ENCODE data around the gene KIAA0040.
A peak's percentile ranks its signal among the peaks of the same experiment; 100 is the strongest.

KIAA0040 gene

DNA sequence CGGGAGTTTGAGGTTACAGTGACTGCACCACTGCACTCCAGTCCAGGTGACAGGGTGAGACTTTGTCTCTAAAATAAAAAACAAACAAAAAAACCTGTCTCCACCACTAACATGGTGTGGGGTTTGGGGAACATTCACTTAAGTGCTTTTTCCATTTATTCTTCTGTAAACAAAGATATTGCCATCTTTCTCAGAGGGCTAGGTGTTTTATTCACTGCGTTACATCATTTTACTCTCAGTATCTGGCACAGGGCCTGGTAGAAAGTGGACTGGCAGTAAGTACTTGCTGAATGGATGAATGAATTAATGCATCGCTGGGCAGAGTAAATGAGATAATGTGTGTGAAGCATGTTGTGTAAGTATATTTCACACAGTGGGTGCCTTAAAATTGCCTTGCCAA is 20.1 kb downstream of the KIAA0040 start:
- DNase-seq (ENCODE audit: insufficient read length, low spot score): no peak
- FAIRE-seq: no peak

DNA sequence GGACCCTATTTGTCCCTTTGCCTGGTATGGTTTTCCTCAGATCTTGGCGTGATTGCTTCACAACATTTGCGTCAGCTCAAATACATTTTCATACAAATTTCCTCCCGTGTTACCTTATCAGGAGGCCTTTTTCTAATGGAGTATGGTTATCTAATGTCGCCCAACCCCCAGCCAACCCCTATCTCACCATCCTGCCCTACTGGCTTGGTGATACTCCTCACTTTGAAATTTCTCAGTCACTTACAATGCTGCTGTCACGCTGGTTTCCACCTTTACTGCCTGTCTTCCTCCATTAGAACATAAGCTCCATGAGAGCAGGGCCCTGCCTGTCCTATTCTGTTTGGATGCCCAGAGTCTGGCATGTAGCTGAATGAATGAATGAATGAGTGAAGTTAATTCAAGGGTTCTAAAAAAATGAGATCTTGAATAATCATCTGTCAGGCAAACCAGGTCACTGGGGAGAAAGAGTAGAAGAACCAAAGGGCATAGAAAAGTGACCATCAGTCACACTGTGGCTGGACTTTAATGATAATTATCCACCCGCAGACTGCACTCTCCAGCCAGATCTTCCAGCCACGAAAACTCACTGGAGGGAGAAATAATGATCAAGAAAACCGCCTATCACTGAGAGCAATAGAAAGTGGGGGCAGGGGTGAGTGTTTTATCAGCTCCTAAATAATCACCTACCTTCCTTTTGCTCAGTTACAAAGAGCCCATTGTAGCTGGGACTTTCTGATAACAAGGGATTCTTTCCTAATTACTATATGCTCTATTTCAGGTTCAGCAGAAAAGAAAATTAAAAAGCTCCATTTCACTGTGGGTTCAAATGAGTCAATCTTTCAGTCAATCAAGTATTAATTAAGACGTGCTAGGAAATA is 21.3 kb downstream of the KIAA0040 start:
- FAIRE-seq (no peak), DNase-seq (ENCODE audit: insufficient read length, low spot score) (no peak)

DNA sequence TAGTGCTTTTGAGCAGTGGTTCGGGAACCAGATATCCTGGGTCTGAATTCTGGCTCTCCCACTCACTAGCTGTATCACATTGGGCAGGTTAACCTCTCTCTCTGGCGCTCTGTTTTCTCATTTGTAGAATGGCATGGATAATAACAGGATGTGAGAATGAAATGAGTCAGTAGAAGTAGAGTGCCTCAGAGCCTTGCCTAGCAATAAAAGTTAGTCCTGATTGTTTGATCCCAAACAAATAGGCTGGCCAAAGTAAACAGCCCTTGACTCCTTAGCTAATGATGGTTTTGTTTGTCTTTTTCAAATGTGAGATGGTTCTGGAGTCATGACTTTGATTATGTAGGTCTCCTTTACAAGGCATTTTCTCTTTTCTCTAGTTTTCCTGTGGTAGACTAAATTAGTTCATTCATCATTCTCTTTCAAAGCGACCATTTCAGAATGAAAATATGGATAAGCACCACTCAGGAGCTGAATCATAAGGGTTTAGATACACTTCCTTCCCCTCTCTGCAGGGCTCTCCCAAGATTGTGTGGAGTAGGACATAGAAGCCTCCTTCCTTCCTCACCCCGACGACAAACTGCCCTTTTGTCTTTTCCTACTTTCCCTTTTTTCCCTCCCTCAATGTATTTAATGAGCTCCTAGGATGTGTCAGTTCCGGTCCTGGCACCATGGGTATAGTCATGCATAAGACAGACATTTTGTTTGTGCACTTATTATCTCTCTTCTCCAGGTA is 23.1 kb downstream of the KIAA0040 start:
- no peak for FAIRE-seq
- DNase-seq (ENCODE audit: insufficient read length, low spot score): no peak

DNA sequence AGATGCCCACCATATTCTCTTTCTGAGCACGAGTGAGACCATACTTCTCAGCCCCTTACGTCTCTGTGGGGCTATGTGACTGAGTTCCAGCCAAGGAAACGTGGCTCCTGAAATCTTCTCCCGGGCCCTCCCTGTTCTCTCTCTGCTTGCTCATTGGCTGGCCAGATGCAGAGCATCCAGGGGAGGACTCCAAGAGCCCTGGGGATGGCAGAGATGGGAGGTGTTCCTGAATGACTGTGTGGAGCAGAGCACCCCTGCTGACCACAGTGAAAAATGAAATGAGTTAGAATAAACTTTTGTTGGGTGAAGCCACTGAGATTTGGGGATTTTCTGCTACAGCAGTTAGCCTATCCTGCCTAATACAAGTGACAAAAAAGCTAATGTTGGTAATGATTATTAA is 23.8 kb downstream of the KIAA0040 start:
- DNase-seq (ENCODE audit: insufficient read length, low spot score): no peak
- no peak for FAIRE-seq

DNA sequence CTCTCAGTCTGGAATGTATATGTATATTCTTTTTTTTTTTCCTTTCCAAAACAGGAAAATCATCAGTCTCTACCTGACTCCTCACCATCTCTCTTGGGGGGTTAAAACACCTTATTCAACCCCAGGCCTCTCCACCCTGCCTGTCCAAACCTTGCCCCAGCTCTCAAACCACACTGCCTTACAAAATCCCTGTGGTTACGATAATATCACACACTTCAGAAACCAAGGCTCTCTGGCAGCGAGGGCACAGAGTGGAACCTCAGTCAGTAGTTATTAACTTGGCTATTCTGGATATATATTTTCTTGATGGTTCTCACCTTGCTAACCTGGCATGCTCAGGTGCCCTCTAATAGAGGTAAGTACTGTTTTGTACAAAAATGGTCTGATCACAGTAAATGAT is 24.7 kb downstream of the KIAA0040 start:
- DNase-seq (ENCODE audit: insufficient read length, low spot score) (no peak), FAIRE-seq (no peak)

DNA sequence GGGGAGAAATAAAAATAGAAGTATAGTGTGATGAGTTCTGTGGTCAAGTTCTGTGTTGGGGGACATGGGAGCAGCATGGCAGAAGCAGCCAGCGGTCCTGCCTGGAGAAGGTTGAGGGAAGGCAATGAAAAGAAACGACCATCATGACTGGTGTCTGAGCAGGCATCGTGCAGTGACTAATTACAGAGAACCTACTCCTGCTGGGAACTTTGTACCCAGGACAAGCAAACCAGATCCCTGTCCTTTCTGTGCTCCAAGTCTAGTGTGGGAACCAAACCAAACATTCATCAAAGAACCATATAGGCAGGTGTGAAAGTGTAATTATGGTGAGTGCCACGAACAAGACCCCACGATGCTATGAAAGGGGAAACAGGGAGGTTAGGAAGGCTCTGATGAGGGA is 25.8 kb downstream of the KIAA0040 start:
- DNase-seq (ENCODE audit: insufficient read length, low spot score) (no peak), FAIRE-seq (no peak)

DNA sequence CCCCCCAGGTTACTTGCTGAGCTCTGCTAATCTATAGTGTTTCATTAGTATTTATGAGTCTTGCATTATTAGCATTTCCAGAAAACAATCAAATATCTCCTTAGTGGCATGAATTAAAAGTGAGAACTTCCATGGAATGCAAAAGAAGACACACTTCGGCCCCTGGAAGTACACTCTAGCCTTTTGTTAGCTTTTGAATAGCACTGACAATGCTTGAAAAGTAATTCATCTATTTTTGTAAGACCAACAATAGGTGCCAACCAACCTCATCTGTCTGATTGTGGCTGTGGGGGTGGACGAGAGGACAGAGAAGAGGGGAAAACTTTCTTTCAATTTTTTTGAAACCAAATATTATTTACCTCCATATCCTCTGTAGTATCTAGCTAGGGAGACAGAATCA is 27.8 kb downstream of the KIAA0040 start:
- DNase-seq (ENCODE audit: insufficient read length, low spot score) (no peak), FAIRE-seq (no peak)

DNA sequence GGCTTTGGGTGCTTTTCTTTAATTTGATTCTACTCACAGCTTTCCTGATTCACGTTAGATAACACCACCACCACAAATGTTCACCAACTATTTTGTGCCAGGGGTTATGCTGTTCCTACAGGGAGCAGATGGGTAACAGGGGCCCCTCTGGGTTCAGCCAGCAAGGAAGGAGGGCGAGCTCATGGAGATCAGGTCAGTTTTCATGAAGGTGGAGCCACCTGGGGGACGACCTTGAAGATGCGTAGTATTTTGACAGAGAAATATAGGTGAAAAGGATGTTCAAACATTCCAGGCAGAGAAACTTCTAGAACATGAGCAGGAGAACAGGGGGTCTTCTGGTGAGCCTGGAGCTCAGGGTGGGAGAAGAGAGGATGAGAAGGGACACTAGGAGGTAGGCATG is 28.9 kb downstream of the KIAA0040 start:
- DNase-seq (ENCODE audit: insufficient read length, low spot score) (no peak), FAIRE-seq (no peak)

DNA sequence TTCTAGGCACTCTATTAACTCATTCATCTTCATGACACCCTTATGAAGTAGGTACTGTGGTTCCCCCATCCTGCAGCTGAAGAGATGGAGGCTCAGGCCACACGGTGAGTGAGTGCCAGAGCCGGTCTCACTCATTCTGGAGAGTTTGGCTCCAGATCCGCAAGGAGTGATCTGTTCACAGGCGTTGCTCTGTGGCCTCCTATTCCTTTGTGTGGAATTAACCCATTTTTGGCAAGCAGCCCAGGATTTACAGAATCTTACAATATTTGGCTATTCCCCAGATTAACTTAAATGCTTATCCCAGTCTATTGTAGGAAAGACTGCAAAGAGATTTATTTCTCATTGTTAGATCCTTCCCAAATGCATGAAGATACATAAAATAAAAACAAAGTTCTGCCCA is 29.6 kb downstream of the KIAA0040 start:
- no peak for FAIRE-seq
- no peak for DNase-seq (ENCODE audit: insufficient read length, low spot score)

DNA sequence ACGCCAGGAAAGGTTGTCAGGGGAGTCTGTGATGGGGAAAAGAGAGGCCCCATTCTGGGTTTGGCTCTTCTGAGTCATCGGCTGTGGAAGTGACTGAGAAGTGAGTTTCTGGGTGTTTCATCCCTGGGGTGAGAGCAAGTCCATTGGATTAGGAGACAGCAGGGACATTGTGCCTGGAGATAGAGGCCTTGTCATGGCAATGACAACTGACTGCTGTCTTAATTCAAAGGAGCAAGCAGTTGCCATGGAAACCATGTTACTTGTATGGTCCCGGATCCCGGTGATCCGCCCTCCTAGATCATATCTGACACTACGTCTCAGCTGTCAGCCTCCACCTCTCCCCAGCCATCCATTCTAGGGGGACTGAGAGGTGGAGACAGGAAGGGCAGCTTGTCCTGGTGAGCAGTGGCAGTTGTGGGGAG is 34.4 kb downstream of the KIAA0040 start:
- no peak for DNase-seq (ENCODE audit: insufficient read length, low spot score)

DNA sequence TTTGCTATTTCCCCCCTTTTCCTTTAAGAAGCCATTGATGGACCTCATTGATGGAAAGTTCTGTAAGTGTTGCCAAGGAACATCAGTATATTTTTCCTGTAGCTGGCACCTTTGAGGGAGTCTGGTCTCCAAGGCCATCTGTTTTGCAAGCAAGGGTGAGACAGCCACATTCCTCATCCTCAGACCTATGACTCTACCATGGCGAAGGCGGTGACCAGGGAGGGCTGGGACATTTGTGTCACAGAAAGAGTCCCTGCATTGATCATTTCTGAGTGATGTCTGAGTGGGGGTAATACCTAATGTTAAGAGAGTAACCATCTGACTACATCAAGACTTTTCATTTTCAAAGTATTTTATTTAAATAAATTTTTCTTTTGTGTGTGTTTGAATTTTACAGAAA is 35.4 kb downstream of the KIAA0040 start:
- no peak for FAIRE-seq

More for the DNA sequence above, 34.4 kb downstream of the KIAA0040 start:
- FAIRE-seq: no peak

DNA sequence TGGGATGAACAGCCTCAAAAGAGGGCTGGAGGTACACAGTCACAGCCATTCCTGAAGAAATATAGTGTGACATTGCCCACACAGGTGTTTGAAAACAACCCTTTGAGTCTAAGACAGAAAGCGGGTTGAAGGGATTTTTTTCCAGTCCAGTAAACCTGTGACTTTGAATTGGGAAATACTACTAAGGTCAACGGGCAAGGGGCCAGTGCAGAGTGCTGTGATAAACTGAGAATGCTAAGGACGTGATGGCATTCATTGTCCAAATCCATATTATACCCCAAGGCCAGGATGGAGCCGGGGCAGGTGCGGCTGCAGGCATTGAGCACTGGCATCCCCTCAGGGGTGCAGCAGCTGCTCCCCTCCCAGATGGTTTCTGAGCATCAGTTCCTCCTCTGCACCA is 36.6 kb downstream of the KIAA0040 start:
- no peak for DNase-seq (ENCODE audit: insufficient read length, low spot score)
- no peak for FAIRE-seq

More for the DNA sequence above, 35.4 kb downstream of the KIAA0040 start:
- DNase-seq (ENCODE audit: insufficient read length, low spot score): no peak

DNA sequence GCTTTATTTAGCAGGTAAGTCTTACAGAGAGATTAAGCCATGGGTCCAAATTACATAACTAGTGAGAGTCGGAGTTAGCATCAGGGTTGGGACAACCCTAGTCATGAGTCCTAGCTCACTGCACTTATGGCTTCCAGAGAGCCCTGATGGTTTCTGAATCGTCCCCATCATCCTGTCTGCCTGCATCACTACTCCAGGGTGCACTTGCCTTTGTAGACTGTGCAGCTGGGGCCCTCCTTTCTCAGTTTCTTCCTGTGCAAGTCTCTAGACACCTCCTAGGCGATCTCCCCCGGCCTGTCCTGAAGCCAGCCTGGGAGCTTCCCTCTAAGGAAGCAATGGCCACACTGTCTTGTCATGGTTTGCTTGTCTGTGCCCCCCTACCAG is 37.1 kb downstream of the KIAA0040 start:
- FAIRE-seq (no peak), DNase-seq (ENCODE audit: insufficient read length, low spot score) (no peak)

DNA sequence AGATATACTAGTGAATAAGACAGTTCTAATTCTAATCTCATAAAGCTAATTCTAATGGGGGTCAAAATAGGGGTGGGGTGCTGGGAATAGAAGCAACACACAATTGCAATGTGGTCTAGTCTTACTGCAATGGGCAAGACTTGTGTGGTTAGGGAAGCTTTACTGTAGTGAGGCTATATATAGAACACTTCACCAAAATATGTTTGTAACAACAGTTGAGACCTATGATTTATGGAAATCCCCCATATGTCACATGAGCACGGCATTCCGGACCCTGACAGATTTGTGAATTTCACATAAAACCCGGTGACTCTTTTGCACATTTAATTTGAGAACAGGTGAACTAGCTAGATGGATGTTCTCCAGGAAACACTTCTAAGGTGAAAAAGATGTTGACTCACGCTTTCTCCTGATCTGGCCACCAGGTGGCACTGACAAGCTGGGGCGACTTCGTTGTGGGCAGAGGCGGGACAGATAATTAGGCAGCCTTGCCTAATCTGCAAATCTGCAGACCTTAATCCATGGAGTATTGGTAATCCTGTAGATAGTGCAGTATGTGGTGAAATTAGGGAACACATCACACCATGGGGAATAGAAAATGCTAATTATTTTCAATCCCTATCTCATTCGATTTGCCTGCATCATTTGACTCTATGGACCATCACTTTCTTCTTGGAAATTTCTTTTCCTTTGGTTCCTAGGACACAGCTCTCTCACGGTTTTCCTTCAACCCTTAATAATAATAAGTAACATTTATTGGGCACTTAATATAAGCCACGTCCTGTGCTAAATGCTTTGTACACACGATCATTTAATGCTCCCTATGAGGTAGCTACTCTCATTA is 37.7 kb downstream of the KIAA0040 start:
- peak; percentile 92 for FAIRE-seq

DNA sequence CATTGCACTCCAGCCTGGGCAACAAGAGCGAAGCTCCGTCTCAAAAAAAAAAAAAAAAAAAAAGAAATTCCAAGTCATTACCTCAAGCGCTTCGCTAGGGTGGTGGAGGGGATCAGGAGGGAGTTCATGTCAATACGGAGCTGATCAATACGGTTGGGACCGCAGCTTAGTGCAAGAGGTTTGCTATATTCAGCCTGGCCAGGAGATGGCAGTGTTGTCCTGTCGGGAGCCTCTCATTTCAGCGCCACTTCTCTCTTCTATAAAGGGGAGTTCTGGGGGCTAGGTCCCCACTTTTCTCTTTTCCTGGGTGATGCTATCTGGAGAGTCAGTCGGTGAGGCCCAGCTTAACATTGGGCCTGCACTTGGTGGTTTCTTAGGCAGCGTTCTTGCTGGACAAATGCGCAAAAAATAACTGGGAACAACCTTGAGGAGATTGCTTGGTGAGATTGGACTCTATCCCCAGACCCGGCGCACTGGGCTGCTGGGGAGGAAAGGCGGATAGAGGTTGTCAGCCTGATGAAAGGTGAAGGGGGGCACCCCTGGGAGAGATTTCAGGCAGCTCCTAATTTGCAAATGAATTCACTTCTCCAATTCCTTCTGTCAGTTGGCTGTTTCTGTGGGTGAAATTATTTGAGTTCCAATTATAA is 40.4 kb downstream of the KIAA0040 start:
- FAIRE-seq (peak; percentile 87), DNase-seq (ENCODE audit: insufficient read length, low spot score) (peak; percentile 46)

More for the DNA sequence above, 37.7 kb downstream of the KIAA0040 start:
- DNase-seq (ENCODE audit: insufficient read length, low spot score): peak; percentile 63

DNA sequence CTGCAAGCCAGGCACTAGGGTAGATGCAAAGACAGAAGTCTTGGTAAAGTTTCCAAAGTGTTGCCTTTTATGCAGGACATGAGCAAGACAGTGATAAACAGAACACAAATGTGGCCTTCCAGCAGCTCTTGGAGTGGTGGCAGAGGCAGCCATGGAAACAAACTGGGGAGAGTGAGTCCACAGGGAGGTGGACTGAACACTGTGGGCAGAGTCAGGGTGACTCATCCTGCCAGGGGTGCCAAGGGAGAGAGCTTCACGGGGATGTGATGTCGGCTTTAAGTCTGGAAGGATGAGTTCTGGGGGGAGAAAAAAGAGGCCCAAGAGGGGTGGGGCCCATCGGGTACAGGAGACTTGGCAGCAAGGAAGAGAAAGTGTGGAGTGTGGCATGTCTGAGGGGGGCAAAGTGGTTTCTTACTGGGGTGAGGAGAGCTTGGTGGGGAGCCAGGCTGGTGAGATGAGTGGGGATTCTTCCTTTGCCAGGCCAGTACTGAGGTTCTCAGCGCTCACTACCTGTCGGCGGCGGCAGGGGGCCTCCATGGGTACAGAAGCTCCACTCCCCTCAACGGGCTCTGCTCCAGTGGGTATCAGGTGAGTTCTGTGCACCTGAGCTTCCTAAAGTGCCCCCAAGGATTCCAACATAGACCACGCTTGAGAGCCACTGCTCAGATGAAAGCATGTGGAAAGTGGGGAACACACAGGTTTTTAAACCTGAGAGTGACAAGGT is 41.8 kb downstream of the KIAA0040 start:
- DNase-seq (ENCODE audit: insufficient read length, low spot score) (no peak), FAIRE-seq (no peak)

DNA sequence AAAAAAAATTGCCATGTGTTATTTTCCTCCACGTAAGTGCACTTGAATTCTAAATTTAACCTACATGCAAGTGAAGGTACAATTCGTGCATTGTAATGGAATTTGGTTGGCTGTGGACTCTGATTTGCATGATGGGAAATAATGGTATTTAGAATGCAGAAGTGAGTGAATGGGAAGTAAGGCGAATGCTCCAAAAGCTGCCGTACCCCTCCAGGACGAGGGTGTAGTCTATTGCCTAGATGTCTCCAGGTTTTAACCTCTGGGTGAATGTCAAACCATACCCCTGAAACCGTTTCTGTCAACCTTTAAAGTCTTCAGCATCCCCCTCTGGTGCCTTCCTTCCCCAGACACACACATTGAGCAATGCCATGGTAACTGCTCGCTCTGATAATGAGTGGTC is 44.5 kb downstream of the KIAA0040 start:
- DNase-seq (ENCODE audit: insufficient read length, low spot score) (no peak), FAIRE-seq (no peak)

DNA sequence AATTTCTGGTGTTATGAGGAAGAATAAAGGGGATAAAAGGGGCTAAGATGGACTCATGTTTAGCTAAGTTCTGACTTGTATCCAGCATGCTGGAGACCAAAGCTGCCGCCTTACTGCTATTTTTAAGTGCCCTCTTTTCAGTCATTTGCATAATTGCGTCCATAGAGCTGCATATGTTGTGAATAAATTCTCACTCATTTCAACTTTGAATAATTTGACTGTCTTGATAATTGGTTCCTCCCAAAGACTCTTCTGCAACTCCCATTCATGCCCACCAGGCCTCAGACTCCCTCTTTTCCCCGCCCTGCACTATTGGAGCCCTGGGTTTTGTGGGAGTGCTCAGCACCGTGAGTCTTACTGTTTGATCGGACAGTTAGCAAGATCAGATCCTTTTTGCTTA is 45.0 kb downstream of the KIAA0040 start:
- FAIRE-seq (no peak), DNase-seq (ENCODE audit: insufficient read length, low spot score) (no peak)

DNA sequence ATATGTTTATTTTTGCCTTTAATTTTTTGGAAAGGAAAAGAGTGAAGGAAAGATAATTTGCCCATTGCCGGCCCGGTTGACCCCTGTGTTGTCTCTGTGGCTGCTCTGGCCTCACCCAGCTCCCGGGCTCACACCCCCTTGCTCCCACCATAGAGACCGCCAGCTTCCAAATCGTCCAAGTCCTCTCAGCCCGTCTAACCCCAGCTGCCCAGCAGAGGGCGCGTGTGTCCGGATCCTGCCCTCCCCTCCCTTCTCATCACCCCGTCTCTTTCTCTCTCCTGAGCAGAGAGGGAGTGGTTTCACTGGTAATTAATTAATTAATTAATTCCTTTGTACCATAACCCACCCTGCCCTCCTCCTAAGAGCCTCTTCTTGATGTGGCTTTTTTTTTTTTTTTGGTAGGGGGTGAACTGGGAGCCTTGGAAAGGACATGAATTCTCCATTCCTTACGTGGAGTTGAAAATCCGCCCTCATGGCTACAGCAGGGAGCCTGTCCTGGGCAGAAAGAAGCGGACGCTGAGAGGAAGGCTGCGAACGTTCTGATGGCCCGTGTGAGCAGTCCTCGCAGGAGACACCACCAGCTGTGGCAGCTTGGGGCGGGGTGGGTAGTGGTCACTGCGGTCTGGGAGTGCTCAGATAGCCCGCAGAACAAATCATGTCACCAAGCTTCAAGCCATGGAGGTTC is 45.9 kb downstream of the KIAA0040 start:
- peak; percentile 40 for FAIRE-seq
- DNase-seq (ENCODE audit: insufficient read length, low spot score): peak; percentile 44
